ENCODE data around the gene MLKL.

DNA sequence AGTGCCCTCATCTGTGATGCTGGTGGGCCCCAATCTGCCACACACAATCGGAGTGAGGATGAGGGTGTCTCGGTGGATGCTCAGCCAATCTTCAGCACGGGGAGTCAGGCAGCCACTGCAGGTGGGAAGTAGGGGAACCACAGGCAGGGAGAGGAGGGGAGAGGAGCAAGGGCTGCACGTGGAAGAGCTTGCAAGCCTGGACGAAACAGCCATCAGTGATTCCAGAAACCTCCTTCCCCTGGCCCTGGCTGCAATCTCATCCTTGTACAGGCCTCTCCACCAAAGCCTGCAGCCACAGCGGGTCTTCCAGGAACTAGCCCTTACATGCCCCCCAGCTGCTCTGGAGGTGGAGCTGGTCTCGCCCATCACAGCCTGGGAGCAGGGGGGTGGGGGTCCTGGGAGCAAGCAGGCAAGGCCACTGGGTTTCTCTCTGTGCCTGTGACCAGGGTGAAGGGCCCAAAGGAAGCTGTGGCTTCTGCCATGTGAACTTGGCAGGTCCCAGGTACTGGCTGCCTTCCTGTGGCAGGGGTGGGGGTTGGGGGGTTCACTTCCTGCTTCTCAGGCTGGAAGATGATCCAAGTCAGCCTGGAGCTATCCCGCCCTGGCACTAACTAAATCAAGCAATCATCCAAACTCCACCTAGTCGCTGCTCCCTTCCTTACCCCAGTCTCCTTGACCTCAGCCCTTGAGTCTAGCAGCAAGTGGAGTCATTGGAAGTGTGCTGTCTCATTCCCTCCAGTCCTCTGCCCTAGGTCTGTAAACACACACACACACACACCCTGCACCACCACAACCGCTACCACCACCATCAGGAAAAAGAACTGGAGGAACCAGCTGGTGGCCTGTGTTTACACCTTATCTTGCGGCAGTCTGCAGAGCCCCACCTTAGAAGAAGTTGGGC lies 29.4 kb upstream of the MLKL start:
- no peak for TF ChIP-seq POLR2A (IDR thresholded peaks at IDR 0.05; ENCODE audit: low read depth, low read length)
- no peak for TF ChIP-seq CTCF (IDR thresholded peaks at IDR 0.05; ENCODE audit: extremely low read depth in 1 of 2, insufficient read depth in 1 of 2, low read depth in 1 of 2, low read length in 2 of 2)
- no peak for TF ChIP-seq POLR2AphosphoS5 (IDR thresholded peaks at IDR 0.05; ENCODE audit: insufficient read depth, low read depth, low read length)
- TF ChIP-seq EZH2 (IDR thresholded peaks at IDR 0.05; ENCODE audit: borderline replicate concordance, low read depth, low read length, severe bottlenecking): no peak
- TF ChIP-seq MAX (IDR thresholded peaks at IDR 0.05; ENCODE audit: insufficient read depth, insufficient read length): no peak
- TF ChIP-seq MYC (IDR thresholded peaks at IDR 0.05; ENCODE audit: low read depth, low read length): no peak
- no peak for TF ChIP-seq FOS (IDR thresholded peaks at IDR 0.05; ENCODE audit: borderline replicate concordance, insufficient read depth, low read length)
